ENCODE results near the gene MYH13. TPM values are rescaled to one million over a fixed set of nuclear protein-coding genes. Genes with fewer than 3 reads are reported as not detected.

The MYH13 gene
- total RNA-seq, 3 donors from 2014 or later = not detected

DNA sequence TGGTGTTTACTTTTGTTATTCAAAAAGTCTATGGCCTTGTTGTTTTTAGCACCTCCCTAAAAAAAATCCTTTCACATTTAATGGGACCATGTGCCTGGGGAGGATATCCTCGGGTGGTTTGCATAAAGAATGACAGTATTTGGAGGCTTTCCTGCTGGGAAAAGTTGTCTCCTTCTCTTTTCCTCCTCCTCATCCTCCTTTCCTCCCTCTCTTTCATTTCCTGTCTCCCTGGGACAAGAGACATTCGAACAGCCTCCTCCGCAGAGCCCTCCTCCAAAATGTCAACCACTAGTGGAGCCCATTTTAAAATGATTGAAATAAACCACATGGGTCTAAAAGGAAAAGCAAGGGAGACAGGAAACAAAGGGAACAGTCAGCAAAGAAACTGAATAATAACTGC, 67.4 kb downstream of the MYH13 start:
- intact Hi-C loops (cut with DNase I; ENCODE audit: low total_unique reads) = no loop called here
- no peak for DNase-seq (ENCODE audit: low spot score in 2 of 2)
- H3K4me1 ChIP-seq = no peaks in the 10 kb centered on the region
- H3K4me3 ChIP-seq = no peak overlapping the region
- no peak overlapping the region for H3K27ac ChIP-seq
- H3K36me3 ChIP-seq = no peaks in the 10 kb centered on the region
- H3K9me3 ChIP-seq = no peaks in the 10 kb centered on the region
- no peaks in the 10 kb centered on the region for H3K27me3 ChIP-seq
- TF ChIP-seq POLR2A (IDR thresholded peaks at IDR 0.05) = no peak
- TF ChIP-seq, protein P1, sequence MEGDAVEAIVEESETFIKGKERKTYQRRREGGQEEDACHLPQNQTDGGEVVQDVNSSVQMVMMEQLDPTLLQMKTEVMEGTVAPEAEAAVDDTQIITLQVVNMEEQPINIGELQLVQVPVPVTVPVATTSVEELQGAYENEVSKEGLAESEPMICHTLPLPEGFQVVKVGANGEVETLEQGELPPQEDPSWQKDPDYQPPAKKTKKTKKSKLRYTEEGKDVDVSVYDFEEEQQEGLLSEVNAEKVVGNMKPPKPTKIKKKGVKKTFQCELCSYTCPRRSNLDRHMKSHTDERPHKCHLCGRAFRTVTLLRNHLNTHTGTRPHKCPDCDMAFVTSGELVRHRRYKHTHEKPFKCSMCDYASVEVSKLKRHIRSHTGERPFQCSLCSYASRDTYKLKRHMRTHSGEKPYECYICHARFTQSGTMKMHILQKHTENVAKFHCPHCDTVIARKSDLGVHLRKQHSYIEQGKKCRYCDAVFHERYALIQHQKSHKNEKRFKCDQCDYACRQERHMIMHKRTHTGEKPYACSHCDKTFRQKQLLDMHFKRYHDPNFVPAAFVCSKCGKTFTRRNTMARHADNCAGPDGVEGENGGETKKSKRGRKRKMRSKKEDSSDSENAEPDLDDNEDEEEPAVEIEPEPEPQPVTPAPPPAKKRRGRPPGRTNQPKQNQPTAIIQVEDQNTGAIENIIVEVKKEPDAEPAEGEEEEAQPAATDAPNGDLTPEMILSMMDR (IDR thresholded peaks at IDR 0.05) = no peak
- no peak for TF ChIP-seq POLR2AphosphoS5 (IDR thresholded peaks at IDR 0.05)

DNA sequence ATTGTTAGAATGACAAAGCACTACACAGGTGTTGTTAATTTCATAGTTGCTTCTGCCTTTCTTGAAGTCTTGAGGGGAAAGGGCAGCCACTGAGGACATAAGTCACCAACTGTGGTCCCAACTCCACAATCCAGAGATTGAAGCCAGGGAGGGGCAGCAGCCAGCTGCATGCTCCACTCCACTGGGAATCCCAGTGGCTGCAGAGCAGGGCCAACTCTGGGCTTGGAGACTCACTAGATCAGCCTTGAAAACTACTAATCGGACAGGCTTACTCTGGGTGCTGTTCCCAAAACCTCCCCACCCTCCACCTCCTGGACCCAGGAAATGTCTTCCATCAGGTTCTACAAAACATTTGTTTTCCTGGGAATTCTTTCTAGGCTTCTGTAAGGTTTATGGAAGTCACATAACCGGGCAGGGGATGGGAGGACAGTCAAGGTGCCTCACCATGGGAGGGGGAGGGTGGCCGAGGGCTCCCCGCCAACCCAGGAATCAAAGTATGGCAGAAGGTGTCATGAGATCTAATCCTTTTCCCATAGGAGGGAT, 68.0 kb downstream of the MYH13 start:
- no peaks in the 10 kb centered on the region for H3K4me1 ChIP-seq
- no peak overlapping the region for H3K27ac ChIP-seq
- H3K9me3 ChIP-seq = no peaks in the 10 kb centered on the region
- DNase-seq (ENCODE audit: low spot score in 2 of 2) = no peak
- H3K4me3 ChIP-seq = no peak overlapping the region
- no peaks in the 10 kb centered on the region for H3K27me3 ChIP-seq
- intact Hi-C loops (cut with DNase I; ENCODE audit: low total_unique reads) = no loop called here
- no peak for TF ChIP-seq POLR2AphosphoS5 (IDR thresholded peaks at IDR 0.05)
- no peak for TF ChIP-seq POLR2A (IDR thresholded peaks at IDR 0.05)
- TF ChIP-seq, protein P1 (IDR thresholded peaks at IDR 0.05) = no peak
- no peaks in the 10 kb centered on the region for H3K36me3 ChIP-seq

DNA sequence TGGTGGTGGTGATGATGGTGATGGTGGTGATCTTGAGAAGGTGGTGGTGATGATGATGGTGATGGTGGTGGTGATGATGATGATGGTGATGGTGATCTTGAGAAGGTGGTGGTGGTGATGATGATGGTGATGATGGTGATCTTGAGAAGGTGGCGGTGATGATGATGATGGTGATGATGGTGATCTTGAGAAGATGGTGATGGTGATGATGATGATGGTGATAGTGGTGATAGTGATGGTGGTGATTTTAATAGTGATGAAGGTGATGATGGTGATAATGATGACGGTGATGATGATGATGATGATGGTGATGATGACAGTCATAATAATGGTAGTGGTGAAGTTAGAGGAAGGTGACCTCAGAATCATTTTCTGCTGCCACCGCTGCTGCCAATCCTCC, 75.1 kb downstream of the MYH13 start:
- H3K4me1 ChIP-seq = no peaks in the 10 kb centered on the region
- intact Hi-C loops (cut with DNase I; ENCODE audit: low total_unique reads) = no loop called here
- no peaks in the 10 kb centered on the region for H3K36me3 ChIP-seq
- H3K9me3 ChIP-seq = no peaks in the 10 kb centered on the region
- H3K27me3 ChIP-seq = no peaks in the 10 kb centered on the region
- no peak overlapping the region for H3K4me3 ChIP-seq
- no peak overlapping the region for H3K27ac ChIP-seq
- TF ChIP-seq, protein P1 (IDR thresholded peaks at IDR 0.05) = no peak
- TF ChIP-seq POLR2AphosphoS5 (IDR thresholded peaks at IDR 0.05) = no peak
- DNase-seq (ENCODE audit: low spot score in 2 of 2) = no peak

DNA sequence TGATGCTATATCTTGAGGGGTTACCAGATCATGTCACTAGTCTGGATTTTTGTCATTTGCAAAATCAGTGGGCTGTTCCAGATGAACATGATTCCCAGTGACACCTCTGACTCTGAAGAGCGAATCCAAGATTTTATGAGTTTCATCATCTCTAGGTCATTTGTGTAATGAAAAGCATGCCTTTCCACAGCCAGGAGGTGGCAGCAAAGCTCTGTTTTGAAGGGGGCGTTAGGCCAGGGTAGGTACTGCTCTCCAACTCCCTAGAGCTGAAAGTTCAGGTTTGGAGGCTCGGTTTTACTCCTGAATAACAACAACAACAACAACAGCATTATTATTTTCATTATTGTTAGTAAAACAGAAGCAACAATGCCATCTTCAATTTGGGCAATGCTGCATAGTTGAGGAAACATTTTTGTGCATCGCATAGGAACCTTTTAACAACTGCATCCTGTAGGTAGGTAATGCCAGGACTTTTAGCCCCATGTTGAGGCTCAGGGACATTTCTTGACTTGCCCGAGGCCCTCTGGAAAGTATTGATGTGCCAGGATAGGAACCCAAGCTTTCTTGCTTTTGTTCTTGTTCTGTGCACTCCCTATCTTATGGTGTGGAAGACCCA, 77.0 kb downstream of the MYH13 start:
- TF ChIP-seq, protein P1 (IDR thresholded peaks at IDR 0.05) = peak in 2 of 3 donors; percentile 41 to 58
- no peak for TF ChIP-seq POLR2AphosphoS5 (IDR thresholded peaks at IDR 0.05)
- no peak for TF ChIP-seq POLR2A (IDR thresholded peaks at IDR 0.05)
- no peaks in the 10 kb centered on the region for H3K4me1 ChIP-seq
- no peaks in the 10 kb centered on the region for H3K27me3 ChIP-seq
- intact Hi-C loops (cut with DNase I; ENCODE audit: low total_unique reads) = no loop called here
- DNase-seq (ENCODE audit: low spot score in 2 of 2) = no peak
- H3K9me3 ChIP-seq = no peaks in the 10 kb centered on the region
- H3K27ac ChIP-seq = no peak overlapping the region
- no peak overlapping the region for H3K4me3 ChIP-seq
- no peaks in the 10 kb centered on the region for H3K36me3 ChIP-seq

DNA sequence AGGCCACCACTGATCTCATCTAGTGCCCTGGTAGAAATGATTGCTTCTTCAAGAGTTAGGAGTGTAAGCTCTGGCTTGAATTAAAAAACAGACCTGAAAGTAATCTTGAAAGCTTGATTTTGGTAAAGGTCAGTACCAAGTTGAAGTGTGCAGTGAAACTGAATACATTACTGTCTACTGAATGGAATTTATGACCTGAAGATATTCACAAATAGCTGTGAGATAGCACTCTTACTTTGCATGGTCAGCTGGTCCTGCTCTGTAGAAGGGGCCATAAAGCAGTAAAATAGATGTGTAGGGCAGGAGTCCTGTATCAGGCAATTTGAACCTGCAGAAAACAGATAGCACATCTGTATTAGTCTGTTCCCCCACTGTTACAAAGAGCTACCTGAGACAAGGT, 78.6 kb downstream of the MYH13 start:
- H3K36me3 ChIP-seq = no peaks in the 10 kb centered on the region
- H3K4me1 ChIP-seq = no peaks in the 10 kb centered on the region
- H3K27ac ChIP-seq = no peak overlapping the region
- TF ChIP-seq POLR2A (IDR thresholded peaks at IDR 0.05) = no peak
- TF ChIP-seq POLR2AphosphoS5 (IDR thresholded peaks at IDR 0.05) = no peak
- TF ChIP-seq, protein P1 (IDR thresholded peaks at IDR 0.05) = no peak
- DNase-seq (ENCODE audit: low spot score in 2 of 2) = no peak
- intact Hi-C loops (cut with DNase I; ENCODE audit: low total_unique reads) = no loop called here
- peaks cover 0 to 4% of the 10 kb centered on the region in 2 donors for H3K27me3 ChIP-seq
- H3K4me3 ChIP-seq = no peak overlapping the region
- no peaks in the 10 kb centered on the region for H3K9me3 ChIP-seq
